SHP77 (cell line): ENCODE results near the gene RAPGEF6.
"Not testable (repeated sequence)": the region's sequence is repeated elsewhere in the genome, so short reads cannot be mapped to it uniquely, and the experiment has no call there.

ENCODE experiments used
- DNase-seq, 2 experiments: peaks; one replicate each; lab custom pipeline; 2025; lab: John Stamatoyannopoulos, UW

The RAPGEF6 gene

GRCh38 chr5:131386124-131386523, 248.9 kb downstream of the RAPGEF6 start:
- DNase-seq = no peak

GRCh38 chr5:131384616-131385214, 250.3 kb downstream of the RAPGEF6 start:
- DNase-seq = no peak

- DNase-seq = no peak
Observed at GRCh38 chr5:131384173-131384572, 250.9 kb downstream of the RAPGEF6 start.

GRCh38 chr5:131382407-131383395, 252.3 kb downstream of the RAPGEF6 start:
- peak; percentile 46 to 57 for DNase-seq

- DNase-seq = no peak
Observed at GRCh38 chr5:131381777-131382176, 253.3 kb downstream of the RAPGEF6 start.

GRCh38 chr5:131381021-131381420, 254.0 kb downstream of the RAPGEF6 start:
- no peak for DNase-seq

GRCh38 chr5:131380238-131380637, 254.8 kb downstream of the RAPGEF6 start:
- not testable (repeated sequence) for DNase-seq

- no peak for DNase-seq
Observed at GRCh38 chr5:131379723-131380122, 255.3 kb downstream of the RAPGEF6 start.

GRCh38 chr5:131378721-131379541, 256.1 kb downstream of the RAPGEF6 start:
- DNase-seq = no peak

- no peak for DNase-seq
Observed at GRCh38 chr5:131377785-131378325, 257.2 kb downstream of the RAPGEF6 start.

- DNase-seq = no peak
Observed at GRCh38 chr5:131377346-131377745, 257.7 kb downstream of the RAPGEF6 start.

- no peak for DNase-seq
Observed at GRCh38 chr5:131375351-131375750, 259.7 kb downstream of the RAPGEF6 start.
